Thymus (tissue), 11 donors: Measurements from ENCODE around the gene THSD4. TPM values are rescaled to one million over a fixed set of nuclear protein-coding genes. Genes with fewer than 3 reads are reported as not detected.

ENCODE experiments used
- DNase-seq, 9 donors: peaks; one replicate each; pipeline ENCODE4 v3.0.0-alpha.2; 2013; ENCODE audit warnings: low spot score in 9 of 9, low read depth in 6 of 9, missing footprints in 1 of 9
- H3K27ac ChIP-seq, 2 donors: one replicate each; pipeline ENCODE4 v1.5.1; 2013; ENCODE audit warnings: control low read depth in 1 of 2, low read depth in 1 of 2, low read length in 1 of 2, mild to moderate bottlenecking in 1 of 2, moderate library complexity in 1 of 2
- H3K27me3 ChIP-seq, 2 donors: one replicate each; pipeline ENCODE4 v1.5.1; 2013; ENCODE audit warnings: low read length in 1 of 2; ENCODE audit not compliant: control insufficient read depth in 2 of 2, insufficient read depth in 1 of 2
- H3K36me3 ChIP-seq, 2 donors: one replicate each; pipeline ENCODE4 v1.5.1; 2013; ENCODE audit warnings: low read length in 1 of 2, mild to moderate bottlenecking in 1 of 2, moderate library complexity in 1 of 2; ENCODE audit not compliant: control insufficient read depth in 2 of 2, insufficient read depth in 2 of 2
- H3K4me1 ChIP-seq, 2 donors: one replicate each; pipeline ENCODE4 v1.5.1; 2013; ENCODE audit warnings: low read length in 2 of 2; ENCODE audit not compliant: control insufficient read depth in 2 of 2, insufficient read depth in 2 of 2
- H3K4me3 ChIP-seq, 2 donors: one replicate each; pipeline ENCODE4 v1.5.1; 2013; ENCODE audit warnings: low read length in 2 of 2, control low read depth in 1 of 2, mild to moderate bottlenecking in 1 of 2
- H3K9me3 ChIP-seq, 2 donors: one replicate each; pipeline ENCODE4 v1.5.1; 2013; ENCODE audit warnings: low read length in 1 of 2, mild to moderate bottlenecking in 1 of 2; ENCODE audit not compliant: control insufficient read depth in 2 of 2, insufficient read depth in 1 of 2
- WGBS: extraction: QIAGEN DNeasy Blood & Tissue Kit; methylation state at CpG from one replicate; pipeline ENCODE4 v1.1.7; 2013; 5-methylcytosine and 5-hydroxymethylcytosine counted together
- polyA plus RNA-seq: library from polyadenylated mRNA; stranded (reverse); fragments of 200-250 nt; gene quantifications from one replicate; pipeline ENCODE4 v1.2.3, GENCODE V29; 2013
- total RNA-seq: library from RNA; stranded (reverse); fragments of 120-200 nt; gene quantifications from one replicate; pipeline ENCODE4 v1.2.4, GENCODE V29; 2013
- donor health status: healthy.

Gene THSD4
- total and polyA plus RNA-seq, 2 donors = 1.7 to 2.2 TPM

DNA sequence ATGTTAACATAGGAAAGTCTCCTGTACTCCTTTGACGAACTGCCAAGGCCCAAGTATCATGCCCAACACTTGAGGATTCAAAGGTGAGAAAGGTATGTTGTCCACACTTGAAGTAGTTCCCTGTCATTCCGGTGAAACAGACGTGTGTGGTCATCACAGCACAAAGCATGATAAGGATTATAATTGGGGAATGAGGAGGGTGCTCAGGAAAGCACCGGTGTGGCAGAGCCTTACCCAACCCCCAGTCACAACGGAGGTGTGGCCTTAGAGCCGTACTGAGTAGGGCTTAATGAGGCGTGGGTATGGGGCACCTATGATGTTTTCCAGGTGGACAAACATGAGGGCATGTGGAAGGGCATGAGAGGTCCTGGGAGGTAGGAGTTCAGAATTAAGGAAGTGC is 492.1 kb downstream of the THSD4 start:
- Histone ChIP-seq H3K4me1 (no peaks in the 10 kb centered on the region), H3K9me3 (no peaks in the 10 kb centered on the region), H3K27me3 (no peaks in the 10 kb centered on the region), H3K36me3 (no peaks in the 10 kb centered on the region), H3K27ac (no peak overlapping the region), H3K4me3 (no peak overlapping the region)
- 98% methylated on average over 7 of the region's 7 CpGs for WGBS
- DNase-seq = no peak

DNA sequence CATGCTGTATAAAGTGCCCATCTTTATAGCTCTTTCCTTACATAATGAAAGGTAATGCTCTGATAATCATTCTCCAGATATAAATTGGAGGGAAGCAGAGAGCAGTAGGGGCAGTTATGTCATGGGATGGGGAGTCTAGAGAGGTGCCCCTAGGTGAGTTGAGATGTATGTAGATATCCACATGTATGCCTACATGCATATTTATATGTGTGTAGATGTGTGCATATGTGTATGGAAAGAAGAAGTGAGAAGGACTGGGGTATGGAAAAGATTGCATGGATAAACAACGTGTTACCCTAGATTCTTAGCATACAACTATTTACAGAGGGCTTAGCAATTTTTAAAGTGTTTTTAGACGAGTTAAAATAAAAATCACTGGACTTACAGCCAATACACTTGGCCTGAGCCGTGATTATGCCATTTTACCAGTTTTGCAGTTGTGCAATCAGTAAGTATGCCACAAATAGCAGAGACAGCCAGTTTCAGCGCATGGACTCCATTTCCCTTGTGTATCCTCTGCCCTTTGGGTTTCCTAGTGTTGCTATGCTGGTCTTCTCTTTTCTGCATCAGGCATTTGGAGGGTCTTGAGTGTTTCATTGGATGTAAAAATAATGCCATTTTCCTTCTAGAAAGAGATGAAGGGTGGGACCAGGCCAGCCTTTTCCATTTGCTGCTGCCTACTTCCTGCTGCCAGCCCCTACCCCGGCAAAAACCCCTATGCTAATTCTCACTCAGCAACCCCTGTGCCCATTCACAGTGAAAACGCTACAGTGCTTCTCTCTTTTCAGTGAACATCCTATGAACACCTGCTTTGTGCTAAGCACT is 495.7 kb downstream of the THSD4 start:
- no peaks in the 10 kb centered on the region for H3K9me3 ChIP-seq
- no peaks in the 10 kb centered on the region for H3K4me1 ChIP-seq
- H3K27ac ChIP-seq = no peak overlapping the region
- no peak overlapping the region for H3K4me3 ChIP-seq
- no peaks in the 10 kb centered on the region for H3K27me3 ChIP-seq
- 79% methylated on average over 6 of the region's 6 CpGs for whole genome bisulfite sequencing
- H3K36me3 ChIP-seq = no peaks in the 10 kb centered on the region
- DNase-seq = no peak

DNA sequence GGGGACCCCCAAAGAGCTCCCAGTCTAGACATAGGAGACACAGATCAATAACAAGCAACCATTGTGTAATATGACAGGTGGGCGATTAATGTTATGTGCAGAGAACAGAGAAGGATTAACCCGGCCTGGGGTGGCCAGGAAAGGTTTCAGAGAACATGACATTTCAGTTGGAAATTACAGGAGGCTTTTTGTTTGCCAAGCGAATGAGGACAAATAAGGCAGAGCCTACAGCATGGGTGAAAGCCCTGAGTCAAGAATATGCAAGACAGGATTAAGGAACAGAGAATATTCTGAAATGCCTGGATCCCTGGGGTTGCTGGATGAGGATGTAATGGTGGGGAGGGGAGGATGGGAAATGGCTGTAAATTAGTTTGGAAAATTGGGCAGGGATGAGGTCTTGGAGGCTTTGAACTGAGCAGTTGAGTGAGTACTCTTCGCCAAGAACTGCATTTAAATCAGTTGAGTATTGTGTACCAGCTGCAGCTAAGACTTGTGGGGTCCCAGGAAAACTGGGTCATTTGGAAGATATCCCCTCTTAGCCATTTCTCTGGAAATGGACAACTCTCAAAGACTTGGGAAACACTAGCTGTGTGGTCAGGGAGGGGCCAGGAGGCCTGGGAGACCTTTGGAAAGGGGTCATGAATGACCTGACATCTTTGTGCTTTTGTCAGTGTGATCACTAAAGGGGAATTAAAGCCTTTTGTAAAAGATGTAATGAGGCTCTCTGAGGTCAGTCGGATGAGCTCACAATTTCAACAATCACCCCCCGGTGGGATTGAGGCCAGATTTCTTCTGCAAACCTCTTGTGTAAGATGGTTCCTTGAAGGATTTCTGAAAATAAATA is 496.5 kb downstream of the THSD4 start:
- Histone ChIP-seq H3K4me1 (no peaks in the 10 kb centered on the region), H3K9me3 (no peaks in the 10 kb centered on the region), H3K27ac (no peak overlapping the region), H3K4me3 (no peak overlapping the region), H3K27me3 (no peaks in the 10 kb centered on the region), H3K36me3 (no peaks in the 10 kb centered on the region)
- WGBS = 87% methylated on average over 6 of the region's 6 CpGs
- DNase-seq = no peak

DNA sequence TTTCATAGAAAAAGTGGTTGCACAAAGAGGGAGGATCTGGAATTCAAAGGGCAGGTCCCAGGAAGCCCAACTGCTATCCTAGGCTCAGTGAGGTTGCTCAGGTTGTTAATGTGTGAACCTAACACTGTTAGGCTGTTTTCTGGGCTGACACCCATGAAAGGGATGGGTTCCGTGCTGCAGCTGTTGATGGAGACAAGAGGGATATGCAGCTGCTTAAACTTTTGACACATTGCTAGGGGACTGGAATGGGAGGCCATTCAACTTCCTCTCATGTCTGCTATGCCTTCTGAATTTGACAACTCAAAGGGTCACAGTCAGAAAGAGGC is 497.1 kb downstream of the THSD4 start:
- H3K9me3 ChIP-seq = no peaks in the 10 kb centered on the region
- 90% methylated on average over 1 of the region's 1 CpG for WGBS
- no peaks in the 10 kb centered on the region for H3K36me3 ChIP-seq
- H3K4me3 ChIP-seq = no peak overlapping the region
- no peaks in the 10 kb centered on the region for H3K27me3 ChIP-seq
- no peaks in the 10 kb centered on the region for H3K4me1 ChIP-seq
- no peak overlapping the region for H3K27ac ChIP-seq
- no peak for DNase-seq

DNA sequence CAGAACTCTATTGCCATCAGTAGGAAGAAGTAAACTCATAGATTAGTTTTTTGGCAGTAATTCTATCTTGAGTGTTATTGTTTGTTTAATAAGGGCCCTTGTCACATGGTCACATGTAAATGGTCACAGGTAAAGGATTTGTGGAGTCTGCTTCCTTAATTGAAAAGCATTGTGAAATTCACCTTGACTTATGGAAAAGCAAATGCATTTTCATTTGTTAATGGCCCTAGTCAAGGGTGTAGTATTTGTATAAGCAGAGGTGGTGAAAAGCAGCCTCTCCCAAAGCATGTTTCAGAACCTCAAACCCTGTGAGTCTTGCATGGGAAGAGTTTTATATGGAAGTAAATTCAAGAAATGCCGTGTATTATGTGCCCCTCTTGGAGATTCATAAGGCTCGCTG is 497.6 kb downstream of the THSD4 start:
- no peaks in the 10 kb centered on the region for H3K36me3 ChIP-seq
- H3K27ac ChIP-seq = no peak overlapping the region
- no peak overlapping the region for H3K4me3 ChIP-seq
- H3K4me1 ChIP-seq = no peaks in the 10 kb centered on the region
- no peak for DNase-seq
- H3K9me3 ChIP-seq = no peaks in the 10 kb centered on the region
- 96% methylated on average over 2 of the region's 2 CpGs for WGBS
- no peaks in the 10 kb centered on the region for H3K27me3 ChIP-seq

DNA sequence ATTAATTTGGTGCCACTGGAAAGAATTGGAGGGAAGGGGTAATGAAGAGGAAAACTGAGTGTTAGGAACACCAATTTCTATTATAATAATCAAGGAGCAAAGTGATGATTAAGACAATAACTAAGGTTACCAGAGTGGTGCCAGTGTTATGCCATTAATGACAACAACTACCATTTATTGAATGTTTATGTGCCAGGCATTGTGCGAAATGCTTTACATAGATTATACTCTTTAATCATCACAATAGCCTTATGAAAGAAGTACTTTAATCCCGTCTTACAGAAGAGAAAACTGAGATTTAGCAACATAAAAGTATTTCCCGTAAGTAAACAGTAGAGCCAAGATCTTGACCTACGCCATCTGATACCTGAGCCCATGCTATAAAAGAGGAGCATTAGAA is 507.8 kb downstream of the THSD4 start:
- no peaks in the 10 kb centered on the region for H3K4me1 ChIP-seq
- DNase-seq = no peak
- no peaks in the 10 kb centered on the region for H3K27me3 ChIP-seq
- no peaks in the 10 kb centered on the region for H3K9me3 ChIP-seq
- H3K27ac ChIP-seq = no peak overlapping the region
- no peaks in the 10 kb centered on the region for H3K36me3 ChIP-seq
- WGBS = 95% methylated on average over 4 of the region's 4 CpGs
- H3K4me3 ChIP-seq = no peak overlapping the region

DNA sequence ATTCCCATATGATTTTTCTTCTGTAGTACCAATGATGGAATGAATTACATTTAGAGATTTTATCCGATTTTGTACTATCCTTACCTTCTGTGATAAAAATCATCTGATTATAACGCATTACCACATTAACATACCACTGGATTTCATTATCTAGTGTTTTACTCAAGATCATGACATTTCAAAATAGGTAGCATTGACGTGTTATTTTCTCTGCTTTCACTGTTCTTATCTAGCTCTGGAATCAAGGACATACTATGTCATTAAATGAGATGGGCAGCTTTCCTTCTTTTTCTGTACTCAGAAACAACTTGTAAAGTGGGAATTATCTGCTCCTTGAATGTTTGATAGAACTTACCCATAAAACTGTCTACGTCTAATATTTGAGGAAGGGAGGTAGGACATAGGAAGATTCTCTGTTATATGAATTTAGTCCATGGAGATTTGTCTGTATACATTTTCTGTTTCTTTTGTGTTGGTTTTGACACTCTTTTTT is 511.4 kb downstream of the THSD4 start:
- Histone ChIP-seq H3K27me3 (no peaks in the 10 kb centered on the region), H3K9me3 (no peaks in the 10 kb centered on the region), H3K4me3 (no peak overlapping the region), H3K27ac (no peak overlapping the region), H3K4me1 (no peaks in the 10 kb centered on the region), H3K36me3 (no peaks in the 10 kb centered on the region)
- WGBS = 93% methylated on average over 4 of the region's 4 CpGs
- DNase-seq = no peak

DNA sequence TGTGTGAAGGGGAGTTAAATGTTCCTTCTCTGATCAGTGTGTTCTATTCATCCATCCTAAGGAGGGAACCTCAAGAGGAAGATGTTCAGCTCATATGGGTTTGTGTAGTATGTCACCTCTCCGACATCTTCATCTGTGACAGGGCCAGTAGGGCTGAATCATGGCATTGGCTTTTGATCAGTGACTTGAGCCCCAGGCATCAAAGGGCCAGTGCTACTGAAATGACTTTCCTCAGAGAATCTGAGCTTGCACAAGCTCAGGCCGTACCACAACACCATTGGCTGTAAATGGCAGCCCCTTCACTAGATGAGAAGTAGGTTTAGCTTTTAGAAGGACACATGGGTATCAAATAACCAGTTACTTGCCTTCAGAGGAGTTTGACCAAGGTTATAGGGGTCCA is 511.9 kb downstream of the THSD4 start:
- Histone ChIP-seq H3K9me3 (no peaks in the 10 kb centered on the region), H3K4me1 (no peaks in the 10 kb centered on the region), H3K4me3 (no peak overlapping the region), H3K27ac (no peak overlapping the region), H3K27me3 (no peaks in the 10 kb centered on the region), H3K36me3 (no peaks in the 10 kb centered on the region)
- WGBS = 87% methylated on average over 2 of the region's 2 CpGs
- DNase-seq = no peak

DNA sequence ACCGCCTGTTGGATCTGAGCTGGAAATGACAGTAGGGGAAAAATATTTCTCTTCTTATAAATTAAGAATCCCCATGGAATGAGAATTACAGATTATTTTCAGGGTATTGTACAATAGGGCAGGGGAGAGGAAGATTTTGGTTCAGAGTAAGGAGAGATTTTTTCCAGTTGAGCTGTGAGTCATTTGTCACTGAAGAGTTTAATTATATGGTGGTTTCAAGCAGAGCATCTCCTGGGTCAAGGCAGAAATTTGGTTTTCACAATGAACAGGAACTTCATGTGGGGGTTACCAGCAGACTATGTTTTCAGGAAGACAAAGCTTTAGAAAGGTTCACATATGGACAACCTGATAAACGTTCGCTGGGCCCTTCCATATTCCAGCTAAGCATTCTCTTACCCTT is 512.3 kb downstream of the THSD4 start:
- Histone ChIP-seq H3K4me3 (no peak overlapping the region), H3K27ac (no peak overlapping the region), H3K27me3 (no peaks in the 10 kb centered on the region), H3K36me3 (no peaks in the 10 kb centered on the region), H3K4me1 (no peaks in the 10 kb centered on the region), H3K9me3 (no peaks in the 10 kb centered on the region)
- no peak for DNase-seq
- 84% methylated on average over 3 of the region's 3 CpGs for WGBS
